Heart left ventricle (tissue), 16 donors: ENCODE data around the gene VWA8. TPM values are rescaled to one million over a fixed set of nuclear protein-coding genes. Genes with fewer than 3 reads are reported as not detected.
A peak's percentile ranks its signal among the peaks of the same experiment; 100 is the strongest.

Experiments used
- ATAC-seq, 4 donors: fragments of 200-7000 bp; cut with Tn5 transposase; one replicate each; pipeline ENCODE4 v1.9.1; 2020 to 2022; ENCODE audit warnings: moderate library complexity in 4 of 4, mild to moderate bottlenecking in 3 of 4, moderate number of reproducible peaks in 1 of 4
- DNase-seq, 5 donors: peaks; one replicate each; pipeline ENCODE4 v3.0.0-alpha.2; 2020
- H3K27ac ChIP-seq, 12 donors: fragments of 200-600 bp; sonication (generic) in 4 of 12; one replicate each; pipeline versions ENCODE4 v1.5.0 to v1.8.0; 2016 to 2022; ENCODE audit warnings: mild to moderate bottlenecking in 2 of 12
- H3K27me3 ChIP-seq, 9 donors: fragments of 200-600 bp; sonication (generic) in 2 of 9; one replicate each; pipeline versions ENCODE4 v1.5.1 to v1.8.0; 2016 to 2022; ENCODE audit warnings: mild to moderate bottlenecking in 3 of 9
- H3K36me3 ChIP-seq, 9 donors: fragments of 200-600 bp; sonication (generic) in 2 of 9; one replicate each; pipeline versions ENCODE4 v1.5.0 to v1.8.0; 2018 to 2022; ENCODE audit warnings: mild to moderate bottlenecking in 2 of 9
- H3K4me1 ChIP-seq, 12 donors: fragments of 200-600 bp; sonication (generic) in 4 of 12; one replicate each; pipeline versions ENCODE4 v1.5.0 to v1.8.0; 2016 to 2022; ENCODE audit warnings: mild to moderate bottlenecking in 3 of 12
- H3K4me3 ChIP-seq, 12 donors: fragments of 200-600 bp; sonication (generic) in 4 of 12; one replicate each; pipeline versions ENCODE4 v1.5.0 to v1.8.0; 2017 to 2022; ENCODE audit warnings: mild to moderate bottlenecking in 9 of 12, moderate library complexity in 4 of 12
- H3K9me3 ChIP-seq, 12 donors: fragments of 200-600 bp; sonication (generic) in 4 of 12; one replicate each; pipeline versions ENCODE4 v1.5.0 to v1.8.0; 2016 to 2022; ENCODE audit warnings: mild to moderate bottlenecking in 1 of 12
- POLR2A ChIP-seq, 2 donors: fragments of 450-650 bp; IDR thresholded peaks; one replicate each; pipeline ENCODE4 v1.6.1; 2017; ENCODE audit warnings: antibody characterized with exemption in 2 of 2, mild to moderate bottlenecking in 2 of 2, moderate library complexity in 2 of 2
- WGBS, 4 donors: extraction: QIAGEN DNeasy Blood & Tissue Kit in 2 of 4; methylation state at CpG; one replicate each; pipeline versions ENCODE4 v1.1.5 to v1.1.7; 2013 to 2018; 5-methylcytosine and 5-hydroxymethylcytosine counted together
- intact Hi-C, 10 donors: fragments of 100-400 bp; cut with DNase I; formaldehyde crosslinking; loops; one replicate each; pipeline versions ENCODE4 v1.11.1 to v1.14.2; 2022
- polyA plus RNA-seq, 2 donors: library from polyadenylated mRNA; stranded (reverse); fragments of 200-250 nt; gene quantifications; one replicate each; pipeline ENCODE4 v1.2.3, GENCODE V29; 2013
- total RNA-seq, 9 donors: library from RNA; depleted of rRNA in 2 of 9; stranded (reverse); fragments of >200 nt in 2 of 9; fragmentation: NEBNext Ultra II Directional in 3 of 9; extraction: Animal tissue kit (Norgen Biotek cat#: 25700) in 3 of 9; gene quantifications; one replicate each; pipeline versions ENCODE4 v1.1.0 to v1.2.4, GENCODE V29; 2016 to 2023
- TF ChIP-seq, protein P1 (sequence below), 12 donors: fragments of 200-600 bp; sonication (generic) in 4 of 12; IDR thresholded peaks; one replicate each; pipeline versions ENCODE4 v1.5.0 to v1.8.0; 2018 to 2022; ENCODE audit warnings: antibody characterized with exemption in 12 of 12, mild to moderate bottlenecking in 5 of 12
- donor health status: ischemic (EF 13 %, LVEDD 7.1; RV severe dilation, severe dysfunction).
- donor health status: healthy with polysubstance abuse.
- donor health status: DM: no; HTN: yes; CAD: no.
- donor health status: DM: no; HTN: no; CAD: no.
- donor health status: ischemic (EF 25% LVEDD 6.9; RV normal size, moderate dysfunction).
- donor health status: ischemic (EF 25% LVEDD 5.7; RV mildly dilated, moderate dysfunction).
- donor health status: healthy.
- donor health status: DM: yes; HTN: yes; CAD: no.
- donor health status: ischemic (EF 35%, LVEDD 5.7; RV mildly dilated, moderate dysfunction).
- donor health status: nonischemic (EF 11% LVEDD 7.7; RV severe dilation, severe dysfunction).
- donor health status: DM: yes; HTN: yes; CAD: no.
- donor health status: PGD.
- donor health status: ischemic (EF 29% LVEDD 5.4; RV normal size, mild dysfunction).
- donor health status: nonischemic (EF 23%, LVEDD 6.1; RV moderate dilation, normal function).

Gene VWA8
- total and polyA plus RNA-seq, 11 donors = 12.1 to 64.1 (median 41.8) TPM

DNA sequence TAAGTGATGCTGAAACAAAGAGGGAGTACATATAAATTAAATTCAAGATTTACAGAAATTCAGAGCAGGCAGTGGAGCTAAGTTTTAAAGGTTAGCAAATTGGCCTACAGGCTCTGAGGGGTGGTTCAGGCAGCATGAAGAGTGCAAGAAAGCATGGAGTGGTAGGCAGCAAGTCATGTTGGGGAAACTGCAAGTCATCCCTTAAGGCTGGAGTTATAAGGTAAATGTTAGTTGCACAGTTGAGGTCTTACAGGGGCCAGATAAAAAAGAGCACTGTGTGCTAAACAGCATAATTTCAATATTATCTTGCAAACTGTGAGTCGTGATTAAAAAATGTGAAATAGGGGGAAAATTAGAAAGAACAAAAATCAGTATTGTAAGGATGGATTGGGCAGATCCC is 106.2 kb downstream of the VWA8 start:
- H3K27ac ChIP-seq = no peak overlapping the region
- H3K4me1 ChIP-seq = no peaks in the 10 kb centered on the region
- TF ChIP-seq, protein P1, sequence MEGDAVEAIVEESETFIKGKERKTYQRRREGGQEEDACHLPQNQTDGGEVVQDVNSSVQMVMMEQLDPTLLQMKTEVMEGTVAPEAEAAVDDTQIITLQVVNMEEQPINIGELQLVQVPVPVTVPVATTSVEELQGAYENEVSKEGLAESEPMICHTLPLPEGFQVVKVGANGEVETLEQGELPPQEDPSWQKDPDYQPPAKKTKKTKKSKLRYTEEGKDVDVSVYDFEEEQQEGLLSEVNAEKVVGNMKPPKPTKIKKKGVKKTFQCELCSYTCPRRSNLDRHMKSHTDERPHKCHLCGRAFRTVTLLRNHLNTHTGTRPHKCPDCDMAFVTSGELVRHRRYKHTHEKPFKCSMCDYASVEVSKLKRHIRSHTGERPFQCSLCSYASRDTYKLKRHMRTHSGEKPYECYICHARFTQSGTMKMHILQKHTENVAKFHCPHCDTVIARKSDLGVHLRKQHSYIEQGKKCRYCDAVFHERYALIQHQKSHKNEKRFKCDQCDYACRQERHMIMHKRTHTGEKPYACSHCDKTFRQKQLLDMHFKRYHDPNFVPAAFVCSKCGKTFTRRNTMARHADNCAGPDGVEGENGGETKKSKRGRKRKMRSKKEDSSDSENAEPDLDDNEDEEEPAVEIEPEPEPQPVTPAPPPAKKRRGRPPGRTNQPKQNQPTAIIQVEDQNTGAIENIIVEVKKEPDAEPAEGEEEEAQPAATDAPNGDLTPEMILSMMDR (IDR thresholded peaks at IDR 0.05) = no peak
- TF ChIP-seq POLR2A (IDR thresholded peaks at IDR 0.05) = no peak
- no peak overlapping the region for H3K4me3 ChIP-seq
- DNase-seq (no peak), ATAC-seq (no peak)
- no peaks in the 10 kb centered on the region for H3K27me3 ChIP-seq
- peaks cover 0 to 5% (median 0%) of the 10 kb centered on the region in 12 donors for H3K9me3 ChIP-seq
- intact Hi-C loops = no loop called here
- peaks cover 0 to 48% (median 17%) of the 10 kb centered on the region in 9 donors for H3K36me3 ChIP-seq
- 81 to 94% (median 88%) methylated on average over 1 of the region's 1 CpG for WGBS, 4 donors

DNA sequence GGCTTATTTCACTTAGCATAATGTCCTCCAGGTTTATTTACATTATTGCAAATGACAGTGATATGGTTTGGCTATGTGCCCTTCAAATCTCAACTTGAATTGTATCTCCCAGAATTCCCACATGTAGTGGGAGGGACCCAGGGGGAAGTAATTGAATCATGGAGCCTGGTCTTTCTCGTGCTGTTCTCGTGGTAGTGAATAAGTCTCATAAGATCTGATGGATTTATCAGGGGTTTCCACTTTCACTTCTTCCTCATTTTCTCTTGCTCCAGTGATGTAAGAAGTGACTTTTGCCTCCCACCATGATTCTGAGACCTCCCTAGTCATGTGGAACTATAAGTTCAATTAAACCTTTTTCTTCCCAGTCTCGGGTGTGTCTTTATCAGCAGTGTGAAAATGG is 109.6 kb downstream of the VWA8 start:
- Histone ChIP-seq H3K4me1 (peaks cover 0 to 19% (median 5%) of the 10 kb centered on the region in 12 donors), H3K4me3 (no peak overlapping the region), H3K27me3 (no peaks in the 10 kb centered on the region), H3K9me3 (peaks cover 0 to 5% (median 0%) of the 10 kb centered on the region in 12 donors), H3K36me3 (peaks cover 0 to 27% (median 4%) of the 10 kb centered on the region in 9 donors), H3K27ac (no peak overlapping the region)
- intact Hi-C loops = no loop called here
- ATAC-seq (no peak), DNase-seq (no peak)
- TF ChIP-seq, protein P1 (IDR thresholded peaks at IDR 0.05) = no peak
- TF ChIP-seq POLR2A (IDR thresholded peaks at IDR 0.05) = no peak
- WGBS, 4 donors = 84 to 98% (median 89%) methylated on average over 3 of the region's 3 CpGs

DNA sequence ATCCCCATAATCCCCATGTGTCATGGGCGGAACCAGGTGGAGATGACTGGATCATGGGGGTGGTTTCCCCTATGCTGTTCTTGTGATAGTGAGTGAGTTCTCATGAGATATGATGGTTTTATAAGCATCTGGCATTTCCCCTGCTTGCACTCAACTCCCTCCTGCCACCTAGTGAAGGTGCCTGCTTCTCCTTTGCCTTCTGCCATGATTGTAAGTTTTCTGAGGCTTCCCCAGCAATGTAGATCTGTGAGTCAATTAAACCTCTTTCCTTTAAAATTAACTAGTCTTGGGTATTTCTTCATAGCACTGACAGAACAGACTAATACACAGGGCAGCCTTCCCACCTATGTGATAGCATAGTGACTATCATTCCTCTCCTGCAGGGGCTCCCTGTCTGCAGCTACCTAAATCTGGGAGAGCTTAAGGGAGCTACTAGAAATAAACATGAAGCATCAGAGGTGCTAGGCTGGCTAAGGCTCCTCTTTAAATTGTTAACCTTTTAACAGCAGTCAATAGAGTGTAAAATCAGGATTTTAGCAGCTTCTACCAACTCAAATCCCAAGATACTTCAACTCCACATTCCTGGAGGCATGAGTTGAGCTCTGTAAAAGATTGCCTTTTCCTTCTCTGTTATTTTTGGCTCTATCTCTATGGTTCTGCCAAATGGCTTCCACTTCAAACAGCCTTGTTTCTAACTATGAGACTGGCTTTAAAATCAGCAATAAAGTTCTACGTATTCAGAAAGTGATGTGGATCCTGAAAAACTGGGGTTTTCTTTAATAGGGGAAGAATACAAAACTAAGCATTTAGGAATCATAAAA is 112.3 kb downstream of the VWA8 start:
- H3K27me3 ChIP-seq = no peaks in the 10 kb centered on the region
- H3K4me3 ChIP-seq = no peak overlapping the region
- H3K27ac ChIP-seq = peak overlapping the region in 7 of 12 donors; percentile 4 to 56 (median 24)
- DNase-seq (no peak), ATAC-seq (peak; percentile 39 to 74 (median 71))
- TF ChIP-seq, protein P1 (IDR thresholded peaks at IDR 0.05) = peak in 6 of 12 donors; percentile 19 to 46 (median 32)
- TF ChIP-seq POLR2A (IDR thresholded peaks at IDR 0.05) = no peak
- H3K9me3 ChIP-seq = peaks cover 0 to 10% (median 0%) of the 10 kb centered on the region in 12 donors
- H3K4me1 ChIP-seq = peaks cover 0 to 19% (median 5%) of the 10 kb centered on the region in 12 donors
- peaks cover 0 to 10% (median 0%) of the 10 kb centered on the region in 9 donors for H3K36me3 ChIP-seq
- 67 to 70% (median 69%) methylated on average over 2 of the region's 2 CpGs for WGBS, 4 donors
- intact Hi-C loops = loop anchor here in 3 of 10 donors (5.0 to 10.0 kb wide), 4 partner anchors 64 to 196 kb away; partner anchors contain the start of gene DGKH (in 1 of the 3)

DNA sequence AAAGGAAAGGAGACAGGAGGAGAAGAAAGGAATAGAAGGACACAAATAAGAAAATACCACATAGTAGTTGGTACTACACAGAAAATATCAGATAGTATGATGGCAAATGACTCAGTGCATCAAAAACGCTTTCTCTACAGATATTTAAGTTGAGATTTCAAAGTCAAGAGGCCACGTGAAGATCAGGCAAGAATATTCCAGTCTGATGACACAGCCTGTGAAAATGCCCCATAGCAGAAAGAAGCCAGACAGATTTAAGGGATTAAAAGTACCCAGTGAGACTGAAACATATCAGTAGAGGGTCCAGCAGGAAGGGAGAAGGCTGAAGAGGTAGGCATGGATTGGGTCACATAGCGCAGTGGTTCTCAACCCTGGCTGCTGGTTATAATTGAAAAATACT is 113.7 kb downstream of the VWA8 start:
- H3K36me3 ChIP-seq = no peaks in the 10 kb centered on the region
- peaks cover 0 to 21% (median 5%) of the 10 kb centered on the region in 12 donors for H3K4me1 ChIP-seq
- TF ChIP-seq POLR2A (IDR thresholded peaks at IDR 0.05) = no peak
- TF ChIP-seq, protein P1 (IDR thresholded peaks at IDR 0.05) = no peak
- DNase-seq = no peak
- H3K27ac ChIP-seq = no peak overlapping the region
- 89 to 95% (median 92%) methylated on average over 3 of the region's 3 CpGs for WGBS, 4 donors
- intact Hi-C loops = loop anchor here in 3 of 10 donors (5.0 to 10.0 kb wide), 4 partner anchors 62 to 198 kb away; partner anchors contain the start of gene DGKH (in 1 of the 3)
- H3K4me3 ChIP-seq = no peak overlapping the region
- H3K9me3 ChIP-seq = peaks cover 0 to 9% (median 0%) of the 10 kb centered on the region in 12 donors
- no peak for ATAC-seq
- no peaks in the 10 kb centered on the region for H3K27me3 ChIP-seq
